VCaP (cell line): Measurements from ENCODE around the gene ASB2.

ENCODE experiments used
- H3K27ac ChIP-seq: fragments of 450-650 bp; 2 replicates; pipeline ENCODE4 v1.5.1; 2017
- CTCF ChIP-seq: fragments of 450-650 bp; conservative IDR thresholded peaks from 2 replicates; pipeline ENCODE4 v1.5.1; 2017; ENCODE audit warnings: mild to moderate bottlenecking, moderate library complexity

Gene ASB2

DNA sequence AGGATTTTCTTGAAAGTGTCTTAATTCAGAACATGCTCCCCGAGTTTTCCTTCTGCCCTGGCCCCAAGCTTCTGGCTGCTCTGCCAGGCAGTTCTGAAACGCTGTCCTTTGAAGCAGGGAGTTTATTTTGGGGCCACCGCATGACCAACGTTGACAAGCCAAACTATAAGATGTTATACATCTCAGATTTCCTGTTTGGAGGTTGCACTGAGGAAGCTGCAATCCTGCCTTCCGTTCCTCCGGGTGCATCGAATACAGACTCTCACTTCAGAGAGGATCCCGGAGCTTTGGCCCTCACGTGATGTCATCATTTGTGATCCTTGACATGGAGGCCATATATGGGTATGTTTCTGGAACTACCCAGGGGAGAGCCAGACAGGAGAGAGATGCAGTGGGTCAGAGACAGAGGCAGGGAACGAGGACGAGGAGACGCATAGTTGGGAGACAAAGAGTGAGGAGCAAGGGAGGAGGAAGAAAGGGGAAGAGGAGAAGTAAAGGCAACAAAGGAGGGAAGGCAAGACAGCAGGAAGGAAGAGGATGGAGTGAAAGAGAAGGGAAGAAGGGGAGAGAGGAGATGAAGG, at the start of gene ASB2:
ASB2 (minus strand) TSS at position 94 of the 581 bp plus-strand sequence. CDS start 12,031 bp downstream, outside the sequence.
- TF ChIP-seq CTCF: no peak
- H3K27ac ChIP-seq: no peak within 1 kb of the TSS

GRCh38 chr14:94025720-94026119, 49.4 kb upstream of the ASB2 start:
- no peak for TF ChIP-seq CTCF
- peak overlapping the region; percentile 60; the same call in 1 of the 2 replicates for H3K27ac ChIP-seq

DNA sequence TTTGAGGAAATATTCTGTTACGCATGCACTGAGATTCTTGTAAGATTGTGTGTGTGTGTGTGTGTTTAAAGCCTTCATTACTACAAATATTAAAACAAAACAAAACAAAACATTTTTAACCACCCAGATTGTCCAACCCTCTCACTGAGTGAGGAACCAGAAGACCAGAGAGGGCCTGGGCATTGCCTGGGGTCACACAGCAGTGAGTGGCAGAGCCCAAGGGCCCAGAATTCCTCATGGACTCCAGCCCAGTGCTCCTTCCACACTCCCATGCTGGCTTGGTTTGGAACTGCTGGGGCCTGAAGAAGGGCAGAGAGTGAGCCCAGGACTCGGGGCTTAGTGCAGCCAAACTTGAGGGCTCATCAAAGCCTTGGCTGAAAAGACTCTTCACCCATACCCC, 48.2 kb upstream of the ASB2 start:
- TF ChIP-seq CTCF: no peak
- H3K27ac ChIP-seq: no peak overlapping the region

GRCh38 chr14:94022532-94023411, 46.4 kb upstream of the ASB2 start:
- no peak overlapping the region for H3K27ac ChIP-seq
- TF ChIP-seq CTCF: no peak

- no peak for TF ChIP-seq CTCF
- no peak overlapping the region for H3K27ac ChIP-seq
Observed at GRCh38 chr14:94021416-94022157, 45.2 kb upstream of the ASB2 start.

GRCh38 chr14:94021001-94021400, 44.6 kb upstream of the ASB2 start:
- TF ChIP-seq CTCF: no peak
- H3K27ac ChIP-seq: no peak overlapping the region

DNA sequence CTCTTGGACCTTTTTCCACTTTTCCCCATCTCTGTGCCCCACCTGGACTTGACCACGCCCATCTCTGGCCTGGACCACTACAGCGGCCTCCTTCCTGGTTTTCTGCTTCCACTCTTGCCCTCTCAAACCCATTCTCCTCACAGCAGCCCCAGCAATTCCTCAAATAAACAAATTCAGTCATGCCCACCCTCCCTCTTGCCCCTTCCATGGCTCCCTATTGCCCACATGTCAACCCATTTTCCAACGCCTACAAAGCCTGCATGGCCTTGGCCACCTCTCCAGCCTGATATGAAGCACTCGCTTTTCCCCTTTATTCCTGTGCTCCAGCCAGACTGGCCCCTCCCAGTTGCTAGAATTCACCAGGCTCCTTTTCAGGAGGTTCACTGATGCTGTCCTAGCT, 43.9 kb upstream of the ASB2 start:
- no peak overlapping the region for H3K27ac ChIP-seq
- no peak for TF ChIP-seq CTCF
